HUES48 (cell line): ENCODE measurements around the gene PDE9A.

ENCODE experiments used
- H3K27ac ChIP-seq: one replicate; pipeline ENCODE4 v1.7.0; 2013; ENCODE audit warnings: low read depth, low read length, inconsistent platforms
- H3K27me3 ChIP-seq: 2 replicates; pipeline ENCODE4 v1.6.1; 2013; ENCODE audit warnings: mild to moderate bottlenecking, low read length; ENCODE audit not compliant: control insufficient read depth, insufficient read depth
- H3K36me3 ChIP-seq: 2 replicates; pipeline ENCODE4 v1.6.1; 2013; ENCODE audit warnings: low read length; ENCODE audit not compliant: control insufficient read depth, insufficient read depth
- H3K4me1 ChIP-seq: 2 replicates; pipeline ENCODE4 v1.6.1; 2013; ENCODE audit warnings: mild to moderate bottlenecking, low read length; ENCODE audit not compliant: control insufficient read depth, insufficient read depth
- H3K4me3 ChIP-seq: 2 replicates; pipeline ENCODE4 v1.5.1; 2013; ENCODE audit warnings: mild to moderate bottlenecking, low read depth, low read length
- H3K9ac ChIP-seq: 2 replicates; pipeline ENCODE4 v1.6.1; 2013; ENCODE audit warnings: mild to moderate bottlenecking, low read depth, low read length, moderate library complexity
- H3K9me3 ChIP-seq: 2 replicates; pipeline ENCODE4 v1.6.1; 2013; ENCODE audit warnings: low read length; ENCODE audit not compliant: control insufficient read depth, insufficient read depth

The PDE9A gene

DNA sequence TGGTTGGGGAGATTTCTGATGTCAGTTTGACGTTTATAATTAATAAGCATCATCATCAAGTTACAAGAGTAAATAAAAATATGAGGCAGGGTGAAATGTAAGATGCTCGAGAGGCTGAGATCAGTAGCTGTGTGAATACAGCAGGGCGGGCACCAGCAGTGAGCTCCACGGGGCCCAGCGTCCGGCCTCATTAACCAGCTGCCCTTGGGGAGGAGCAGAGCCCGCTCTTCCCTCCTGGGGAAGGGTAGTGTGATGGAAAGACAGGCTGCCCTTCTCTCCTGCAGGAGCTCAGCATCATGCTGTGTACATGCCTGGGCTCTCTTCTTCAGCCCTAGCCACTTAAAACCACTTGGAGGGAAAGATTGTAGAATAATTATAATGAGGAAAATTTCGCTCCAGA, 23.4 kb downstream of the PDE9A start:
- H3K9me3 ChIP-seq = no peaks in the 10 kb centered on the region
- peaks cover 36% of the 10 kb centered on the region for H3K4me1 ChIP-seq
- no peak overlapping the region for H3K9ac ChIP-seq
- H3K4me3 ChIP-seq = no peak overlapping the region
- H3K36me3 ChIP-seq = peaks cover 5% of the 10 kb centered on the region; the same call in 1 of the 2 replicates
- no peak overlapping the region for H3K27ac ChIP-seq
- no peaks in the 10 kb centered on the region for H3K27me3 ChIP-seq

DNA sequence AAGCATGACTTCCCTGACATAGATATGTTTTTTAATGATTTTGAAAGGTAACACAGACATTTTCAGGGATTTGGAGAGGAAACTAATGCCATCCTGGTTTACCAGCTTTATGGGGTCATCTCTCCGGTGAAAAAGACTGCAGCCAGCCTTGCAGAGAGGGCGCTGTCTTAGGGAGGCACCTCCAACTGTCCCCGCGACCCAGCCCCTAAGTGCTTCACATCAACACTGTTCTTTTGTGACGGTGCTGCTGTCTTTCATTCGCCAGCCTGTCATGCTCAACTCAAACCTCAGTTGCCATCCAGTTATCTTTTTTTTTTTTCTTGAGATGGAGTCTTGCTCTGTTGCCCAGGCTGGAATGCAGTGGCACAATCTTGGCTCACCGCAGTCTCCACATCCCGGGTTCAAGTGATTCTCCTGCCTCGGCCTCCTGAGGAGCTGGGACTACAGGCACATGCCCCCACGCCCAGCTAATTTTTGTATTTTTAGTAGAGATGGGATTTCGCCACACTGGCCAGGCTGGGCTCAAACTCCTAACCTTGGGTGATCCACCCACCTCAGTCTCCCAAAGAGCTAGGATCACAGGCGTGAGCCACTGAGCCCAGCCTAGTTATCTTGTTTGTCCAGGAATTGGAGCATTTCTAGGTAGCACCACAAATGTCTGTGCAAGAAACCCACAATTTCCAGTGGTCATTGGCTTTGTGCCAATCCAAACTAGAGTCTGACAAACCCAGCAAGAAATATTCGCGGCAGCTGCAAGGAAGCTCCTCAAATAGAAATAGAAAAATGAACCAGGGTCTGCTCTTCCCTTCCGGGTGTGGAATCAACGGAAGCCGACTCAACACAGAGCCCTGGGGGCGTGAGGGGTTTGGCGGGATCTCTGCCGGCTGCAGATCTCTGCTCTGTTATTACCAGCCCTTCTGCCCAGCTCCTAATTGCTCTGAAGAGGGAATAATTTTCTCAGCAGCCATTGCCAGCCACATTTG, 24.2 kb downstream of the PDE9A start:
- no peak overlapping the region for H3K4me3 ChIP-seq
- no peak overlapping the region for H3K27ac ChIP-seq
- peaks cover 31% of the 10 kb centered on the region for H3K4me1 ChIP-seq
- peaks cover 5% of the 10 kb centered on the region; the same call in 1 of the 2 replicates for H3K36me3 ChIP-seq
- no peak overlapping the region for H3K9ac ChIP-seq
- H3K27me3 ChIP-seq = no peaks in the 10 kb centered on the region
- no peaks in the 10 kb centered on the region for H3K9me3 ChIP-seq

DNA sequence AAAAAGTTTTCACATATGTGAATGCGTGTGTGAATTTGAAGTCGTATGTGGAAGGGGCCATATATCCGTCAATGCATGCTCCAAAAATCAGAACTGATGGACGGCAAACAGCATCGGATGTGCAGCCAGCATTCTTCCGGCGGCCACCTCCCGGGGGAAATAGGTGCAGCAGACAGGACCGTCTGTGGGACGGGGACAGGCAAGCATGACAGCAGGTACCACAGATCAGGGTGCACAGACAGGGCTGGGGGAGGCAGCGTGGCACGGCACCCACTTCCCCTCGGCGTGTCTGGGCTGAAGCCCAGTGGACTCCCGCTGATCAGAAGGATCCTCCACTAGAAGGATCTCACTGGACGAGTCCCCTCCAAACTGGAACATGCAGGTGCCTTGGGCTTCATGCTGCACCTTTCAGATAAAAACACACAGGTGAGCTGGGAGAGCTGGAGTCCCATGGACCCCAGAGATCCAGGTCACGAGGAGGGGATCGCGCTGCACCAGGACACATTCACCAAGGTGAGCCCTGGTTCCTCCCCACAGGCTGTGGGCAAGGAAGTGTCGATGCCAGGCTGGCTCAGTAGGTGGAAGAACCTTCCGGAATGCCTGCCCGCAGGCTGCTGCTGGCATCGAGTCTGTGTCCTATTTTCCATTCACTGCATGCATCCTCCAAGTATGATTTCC, 25.3 kb downstream of the PDE9A start:
- no peak overlapping the region for H3K27ac ChIP-seq
- H3K27me3 ChIP-seq = no peaks in the 10 kb centered on the region
- H3K4me3 ChIP-seq = no peak overlapping the region
- peaks cover 20% of the 10 kb centered on the region for H3K4me1 ChIP-seq
- H3K36me3 ChIP-seq = peaks cover 5% of the 10 kb centered on the region; the same call in 1 of the 2 replicates
- no peak overlapping the region for H3K9ac ChIP-seq
- H3K9me3 ChIP-seq = no peaks in the 10 kb centered on the region

DNA sequence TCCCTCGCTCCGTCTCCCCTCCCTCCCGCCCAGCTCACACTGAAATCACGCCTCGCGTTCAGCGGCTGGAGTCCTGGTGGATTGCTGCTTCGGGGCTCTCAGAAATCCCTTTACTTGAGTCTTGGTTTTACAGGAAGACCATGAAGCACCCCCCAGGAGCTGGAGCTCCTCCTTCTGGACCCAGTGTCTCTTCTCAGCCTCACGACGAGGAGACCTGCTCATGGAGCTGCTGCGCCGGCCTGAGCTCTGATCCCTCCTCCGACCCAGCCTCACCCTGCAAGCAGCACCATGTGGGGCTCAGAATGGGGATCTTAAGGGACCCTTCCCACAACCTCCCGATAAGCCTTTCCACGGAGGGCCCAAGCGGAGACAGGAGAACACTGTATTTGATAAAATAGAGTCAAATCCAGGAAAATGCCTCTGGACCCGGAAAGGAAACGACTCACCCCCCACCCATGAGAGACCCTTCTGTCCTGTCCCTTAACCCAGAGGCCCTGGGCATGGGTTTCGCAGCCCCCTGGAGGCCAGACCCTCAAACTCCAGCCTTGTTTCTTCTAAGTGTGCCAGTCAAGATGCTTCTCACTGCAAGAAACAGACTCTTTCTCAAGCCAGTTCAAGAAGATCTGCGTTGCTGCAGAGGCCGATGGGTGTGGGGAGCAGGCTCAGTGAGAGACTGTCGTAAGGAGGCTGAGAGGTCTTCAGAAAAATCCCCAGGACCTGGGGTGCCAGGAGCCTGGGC, 26.1 kb downstream of the PDE9A start:
- peaks cover 12% of the 10 kb centered on the region for H3K4me1 ChIP-seq
- H3K27me3 ChIP-seq = no peaks in the 10 kb centered on the region
- no peaks in the 10 kb centered on the region for H3K9me3 ChIP-seq
- H3K9ac ChIP-seq = no peak overlapping the region
- no peak overlapping the region for H3K4me3 ChIP-seq
- peaks cover 5% of the 10 kb centered on the region; the same call in 1 of the 2 replicates for H3K36me3 ChIP-seq
- H3K27ac ChIP-seq = no peak overlapping the region

DNA sequence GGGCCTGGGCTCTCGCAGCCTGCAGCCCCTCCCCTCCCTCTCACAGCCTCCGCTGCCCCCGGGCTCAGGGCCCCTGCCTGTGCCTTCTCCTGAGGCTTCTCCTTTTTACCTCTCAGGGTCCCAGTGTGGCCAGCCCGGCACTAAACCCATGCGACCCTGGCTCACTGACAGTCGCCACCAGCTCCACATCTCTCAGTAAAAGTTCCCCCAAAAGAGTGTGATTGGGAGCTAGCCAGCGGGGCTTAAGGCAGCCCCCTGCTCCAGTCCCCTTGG, 26.6 kb downstream of the PDE9A start:
- H3K9ac ChIP-seq = no peak overlapping the region
- peaks cover 8% of the 10 kb centered on the region; the same call in 1 of the 2 replicates for H3K4me1 ChIP-seq
- H3K4me3 ChIP-seq = no peak overlapping the region
- H3K9me3 ChIP-seq = no peaks in the 10 kb centered on the region
- H3K27me3 ChIP-seq = no peaks in the 10 kb centered on the region
- peaks cover 5% of the 10 kb centered on the region; the same call in 1 of the 2 replicates for H3K36me3 ChIP-seq
- H3K27ac ChIP-seq = no peak overlapping the region

DNA sequence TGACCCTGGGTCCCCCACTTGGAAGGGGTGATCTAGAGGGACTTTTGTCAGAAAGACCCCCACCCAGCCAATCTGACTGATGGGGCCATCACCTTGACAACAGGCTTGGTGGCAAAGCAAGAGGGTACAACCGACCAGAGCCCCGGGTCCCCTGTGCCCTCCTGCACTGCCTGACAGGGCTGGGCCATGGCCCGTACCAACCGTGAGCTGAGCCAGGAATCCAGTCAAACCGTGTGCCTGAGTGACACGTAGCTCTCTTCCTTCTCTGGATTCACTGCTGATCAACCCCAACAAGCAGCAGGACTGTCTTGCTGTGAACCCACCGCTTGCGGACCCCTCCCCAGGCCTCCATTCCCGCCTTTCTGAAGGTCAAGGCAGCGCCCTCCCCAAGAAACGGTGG, 27.0 kb downstream of the PDE9A start:
- H3K27ac ChIP-seq = no peak overlapping the region
- peaks cover 5% of the 10 kb centered on the region; the same call in 1 of the 2 replicates for H3K36me3 ChIP-seq
- no peak overlapping the region for H3K4me3 ChIP-seq

DNA sequence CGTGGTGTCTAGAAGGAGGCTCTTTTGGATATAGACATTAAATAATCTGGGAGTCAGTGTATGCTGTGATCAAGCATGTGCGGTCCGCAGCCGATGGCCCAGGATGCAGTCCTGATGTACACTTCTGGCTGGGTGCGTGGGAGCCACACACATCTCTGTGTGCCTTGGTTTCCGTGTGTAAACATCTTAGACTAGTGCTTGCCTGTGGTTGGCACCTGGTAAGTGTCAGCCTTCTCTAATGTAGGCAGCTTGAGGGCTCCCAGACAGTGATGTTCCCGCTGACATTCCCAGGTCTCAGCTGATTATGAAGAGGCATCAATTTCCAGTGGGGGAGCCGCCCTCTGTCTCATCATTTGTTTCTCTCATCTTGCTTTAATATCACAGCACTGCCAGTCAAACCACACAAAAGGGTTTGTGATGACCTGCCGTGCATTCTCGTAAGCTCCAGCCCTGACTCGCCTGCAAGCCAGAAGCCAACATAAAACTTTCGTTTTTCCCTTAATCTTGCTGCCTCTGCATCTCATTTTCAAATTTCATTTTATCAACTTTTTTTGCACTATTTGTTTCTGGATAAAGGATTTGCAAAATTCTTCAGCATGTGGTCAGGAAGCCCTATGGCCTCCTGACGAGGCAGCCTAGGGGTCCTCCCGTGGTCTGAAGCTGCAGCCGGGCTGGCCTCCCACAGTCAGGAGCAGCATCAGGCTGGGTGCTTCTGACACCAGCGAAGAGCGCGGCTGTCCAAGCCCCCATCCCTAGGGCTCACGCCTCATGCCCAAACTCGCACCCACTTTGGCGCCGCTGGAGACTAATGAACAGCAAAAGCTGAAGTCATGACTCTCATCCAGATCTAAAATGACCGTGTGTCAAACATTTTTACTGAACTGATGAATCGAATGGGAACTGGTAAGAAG, 28.1 kb downstream of the PDE9A start:
- Histone ChIP-seq H3K36me3 (peaks cover 5% of the 10 kb centered on the region; the same call in 1 of the 2 replicates), H3K4me3 (no peak overlapping the region), H3K9ac (no peak overlapping the region), H3K4me1 (peaks cover 6% of the 10 kb centered on the region; the same call in 1 of the 2 replicates), H3K27me3 (no peaks in the 10 kb centered on the region), H3K9me3 (no peaks in the 10 kb centered on the region), H3K27ac (no peak overlapping the region)

More for the DNA sequence above, 27.0 kb downstream of the PDE9A start:
- Histone ChIP-seq H3K4me1 (peaks cover 8% of the 10 kb centered on the region; the same call in 1 of the 2 replicates), H3K9me3 (no peaks in the 10 kb centered on the region), H3K9ac (no peak overlapping the region), H3K27me3 (no peaks in the 10 kb centered on the region)

DNA sequence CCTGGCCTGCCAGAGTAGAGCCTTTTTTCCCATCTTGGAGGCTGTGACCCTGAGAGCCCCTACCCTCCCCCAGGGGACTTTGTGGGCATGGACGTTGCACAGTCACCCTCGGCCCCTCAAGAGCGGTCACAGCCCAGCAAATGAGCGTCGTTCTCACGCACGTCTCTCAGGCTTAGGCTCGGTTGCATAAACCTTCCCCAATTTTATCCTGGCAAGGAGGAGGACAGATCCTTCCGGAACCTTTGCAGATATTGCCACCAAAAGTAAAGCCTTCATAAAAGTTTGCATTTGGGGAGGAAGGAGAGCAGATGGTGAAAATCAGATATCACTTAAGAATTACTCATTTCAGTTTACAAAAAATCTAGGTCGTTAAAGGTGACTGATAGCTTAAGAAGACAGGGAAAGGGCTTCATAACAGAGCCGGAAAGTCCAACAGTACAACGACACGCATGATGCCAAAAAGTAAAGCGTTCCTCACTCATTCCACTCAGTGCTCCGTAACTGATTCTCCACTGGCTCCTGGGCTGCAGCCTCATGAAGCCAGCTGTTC, 29.3 kb downstream of the PDE9A start:
- H3K9ac ChIP-seq = no peak overlapping the region
- no peaks in the 10 kb centered on the region for H3K9me3 ChIP-seq
- no peaks in the 10 kb centered on the region for H3K27me3 ChIP-seq
- H3K36me3 ChIP-seq = peaks cover 13% of the 10 kb centered on the region
- H3K27ac ChIP-seq = no peak overlapping the region
- H3K4me3 ChIP-seq = no peak overlapping the region
- H3K4me1 ChIP-seq = no peaks in the 10 kb centered on the region

DNA sequence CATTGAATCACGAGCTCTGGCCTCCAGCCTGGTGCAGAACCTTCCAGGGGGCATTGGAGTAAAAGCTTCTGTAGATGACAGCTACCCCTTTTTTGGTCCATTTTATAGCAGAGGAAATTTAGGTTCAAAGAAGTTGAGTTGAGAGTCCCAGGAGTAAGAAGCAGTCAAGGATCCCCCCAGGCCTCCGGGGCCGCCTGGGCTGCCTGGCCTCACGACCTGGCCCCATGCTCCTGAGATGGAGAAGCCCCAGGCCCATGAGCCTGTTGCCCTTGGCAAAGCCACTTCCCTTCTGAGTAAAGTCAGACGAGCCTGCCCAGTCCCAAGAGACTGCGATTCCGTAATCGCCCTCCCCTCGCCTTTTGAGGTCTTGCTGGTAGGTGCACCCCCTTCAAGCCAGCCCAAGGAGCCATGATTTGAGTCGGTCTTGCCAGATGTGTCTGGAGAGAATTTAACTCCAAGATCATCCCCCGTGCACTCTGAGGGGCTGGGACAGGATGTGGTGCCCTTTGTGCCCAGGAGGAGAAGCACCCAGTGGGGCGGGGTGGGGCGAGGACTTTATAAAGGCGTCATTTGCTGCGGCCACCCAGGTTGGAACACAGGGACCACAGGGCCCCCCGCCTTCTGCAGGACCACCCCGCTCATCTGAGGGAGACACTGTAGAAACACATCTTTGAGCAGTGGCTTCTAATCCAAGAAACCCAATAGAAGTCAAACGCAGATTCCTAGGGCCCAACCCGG, 30.1 kb downstream of the PDE9A start:
- H3K27me3 ChIP-seq = no peaks in the 10 kb centered on the region
- H3K9ac ChIP-seq = no peak overlapping the region

More for the DNA sequence above, 30.1 kb downstream of the PDE9A start:
- Histone ChIP-seq H3K4me3 (no peak overlapping the region), H3K9me3 (no peaks in the 10 kb centered on the region), H3K36me3 (peaks cover 19% of the 10 kb centered on the region), H3K27ac (no peak overlapping the region), H3K4me1 (no peaks in the 10 kb centered on the region)
